NCI-H2171 treated with DMSO at 0.1 percent for 48 hours (cell line): ENCODE results near the gene FBXO9.

Experiments
- DNase-seq: peaks from one replicate; lab custom pipeline; 2025; lab: John Stamatoyannopoulos, UW

FBXO9 gene

GRCh38 chr6:53136000-53136609 is 70.9 kb downstream of the FBXO9 start:
- DNase-seq: no peak

DNA sequence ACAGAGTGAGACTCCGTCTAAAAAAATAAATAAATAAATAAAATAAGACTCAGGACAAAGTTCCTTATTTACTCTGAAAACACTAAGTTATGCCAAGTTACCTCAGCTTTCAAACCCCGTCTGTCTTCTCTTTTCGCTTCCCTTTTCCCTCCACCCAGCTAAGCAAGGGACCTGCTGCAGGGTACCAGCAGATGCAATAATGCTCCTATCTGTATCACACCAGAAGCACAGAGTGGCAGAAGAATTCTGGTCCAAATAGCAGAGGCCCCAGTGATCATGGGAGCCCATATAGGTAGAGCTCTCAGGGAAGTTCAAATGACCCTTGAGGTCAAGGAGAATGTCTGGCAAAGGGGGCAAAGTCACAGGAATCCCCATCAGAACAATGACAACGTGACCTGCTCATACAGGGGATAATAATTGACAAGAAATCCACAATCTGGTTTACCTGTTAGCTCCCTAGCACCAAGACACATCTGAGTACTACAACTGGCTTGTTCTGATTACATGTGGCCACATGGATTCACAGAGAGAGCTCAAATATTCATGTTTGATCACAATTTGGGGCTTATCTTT is 74.7 kb downstream of the FBXO9 start:
- no peak for DNase-seq

GRCh38 chr6:53142810-53143209 is 77.6 kb downstream of the FBXO9 start:
- DNase-seq: no peak

- DNase-seq: no peak
These were observed 78.5 kb downstream of the FBXO9 start for GRCh38 chr6:53143710-53144109.

DNA sequence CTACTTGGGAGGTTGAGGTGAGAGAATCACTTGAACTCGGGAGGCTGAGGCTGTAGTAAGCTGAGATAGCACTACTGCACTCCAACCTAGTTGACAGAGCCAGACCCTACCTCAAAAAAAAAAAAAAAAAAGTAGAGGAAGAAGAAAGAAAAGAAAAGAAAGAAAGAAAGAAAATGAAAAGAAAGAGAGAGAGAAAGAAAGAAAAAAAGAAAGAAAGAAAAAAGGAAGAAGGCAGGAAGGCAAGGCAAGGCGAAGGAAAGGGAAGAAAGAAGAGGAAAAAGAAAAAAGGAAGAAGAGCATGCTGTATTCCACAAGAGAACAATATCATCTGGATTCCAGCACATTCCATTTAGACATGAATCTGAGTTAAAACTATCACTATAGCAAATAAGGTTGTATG is 79.6 kb downstream of the FBXO9 start:
- DNase-seq: no peak

- no peak for DNase-seq
These were observed 83.5 kb downstream of the FBXO9 start, which contains the start of gene GCM1 for GRCh38 chr6:53148684-53149083. Gene GCM1, minus strand, starts transcription at chr6:53148841. Its CDS starts 3,209 bp downstream, at chr6:53145632.
